Islet of Langerhans (tissue), 1 donor: Measurements from ENCODE around the gene PIK3R6.
"Not testable (repeated sequence)": the region's sequence is repeated elsewhere in the genome, so short reads cannot be mapped to it uniquely, and the experiment has no call there.

Experiments
- FAIRE-seq: peaks from one replicate; lab custom pipeline; 2011; peaks lifted over from hg19 to GRCh38; lab: Jason Lieb, UNC

Gene PIK3R6

DNA sequence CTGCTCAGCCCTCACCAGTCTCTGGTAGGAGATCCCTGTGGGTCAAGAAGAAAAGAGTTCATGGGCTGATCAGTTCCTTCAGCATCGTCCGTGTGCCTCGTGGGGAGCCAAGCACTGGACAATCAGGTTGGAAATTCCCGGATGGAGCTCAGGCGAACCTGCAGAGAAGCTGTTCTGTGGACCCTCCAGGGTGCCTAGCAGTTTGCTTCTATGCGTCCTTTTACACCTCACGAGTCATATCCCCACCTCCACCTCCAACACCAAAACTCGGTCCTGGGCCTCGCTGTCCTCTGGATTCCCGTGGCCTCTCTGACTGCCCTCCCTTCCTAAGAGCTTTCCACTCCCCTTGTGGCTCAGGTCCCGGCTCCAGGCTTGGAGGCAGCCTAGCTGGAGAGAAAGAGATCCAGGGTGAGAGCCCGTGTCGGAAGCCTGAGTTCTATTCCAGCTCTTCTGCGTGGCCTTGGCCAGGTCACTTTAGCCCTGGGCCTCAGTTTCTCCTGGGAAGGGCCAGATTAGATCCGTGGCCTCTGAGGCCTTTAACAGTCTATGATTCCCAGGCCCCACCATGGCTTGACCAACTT lies 26.2 kb upstream of the PIK3R6 start:
- FAIRE-seq = no peak

DNA sequence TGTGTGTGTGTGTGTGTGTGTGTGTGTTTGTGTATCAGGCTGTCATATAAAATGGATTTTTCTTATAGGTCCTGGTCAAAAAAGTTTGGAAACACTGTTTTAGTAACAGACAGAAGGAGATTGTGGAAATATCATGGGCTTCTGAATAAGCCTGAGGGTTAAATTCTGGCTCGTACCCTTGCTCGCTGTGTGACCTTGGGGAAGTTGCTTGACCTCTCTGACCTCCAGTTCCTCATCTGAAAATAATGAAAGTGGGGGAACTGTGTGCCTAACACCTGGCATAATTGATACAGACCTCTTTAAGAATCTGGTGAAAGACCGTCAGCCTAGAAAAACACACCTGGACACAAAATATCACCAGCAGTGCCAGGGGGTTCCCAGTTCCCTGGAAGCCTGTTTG lies 25.6 kb upstream of the PIK3R6 start:
- FAIRE-seq = no peak

DNA sequence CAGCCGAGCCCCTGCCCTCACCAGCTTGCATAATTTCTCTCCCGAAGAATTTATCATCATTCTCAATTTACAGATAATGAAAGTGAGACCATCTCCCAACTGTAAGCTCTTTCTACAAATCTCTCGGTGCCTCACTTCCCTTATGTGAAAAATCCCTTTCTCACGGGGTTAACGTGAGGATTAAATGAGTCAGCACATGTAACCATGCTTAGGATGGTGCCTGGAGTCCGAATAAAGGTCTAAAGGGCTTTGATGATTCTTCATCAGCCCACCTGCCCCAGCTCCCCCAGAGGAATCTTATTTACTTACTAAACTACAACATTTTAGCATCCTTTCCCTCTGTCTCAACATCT lies 24.8 kb upstream of the PIK3R6 start:
- FAIRE-seq = no peak

DNA sequence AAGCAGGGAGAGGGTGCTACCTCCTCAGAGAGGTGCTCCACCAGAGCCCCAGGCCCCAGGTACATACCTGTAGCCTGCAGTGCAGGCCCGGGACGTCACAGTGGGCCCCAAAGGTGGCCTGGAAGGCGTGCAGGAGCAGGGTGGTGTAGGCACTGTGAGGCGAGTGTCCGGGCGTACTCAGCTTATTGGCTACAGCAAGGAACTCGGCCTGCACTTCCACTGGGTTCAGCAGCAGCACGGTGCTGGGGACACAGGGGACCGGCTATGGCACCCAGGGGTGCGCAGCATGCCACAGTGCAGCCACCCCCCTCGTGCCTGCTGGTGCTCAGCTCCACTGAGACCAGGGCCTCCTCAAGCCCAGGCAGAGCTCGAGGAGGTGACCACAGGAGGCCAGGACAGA lies 23.2 kb upstream of the PIK3R6 start:
- no peak for FAIRE-seq

DNA sequence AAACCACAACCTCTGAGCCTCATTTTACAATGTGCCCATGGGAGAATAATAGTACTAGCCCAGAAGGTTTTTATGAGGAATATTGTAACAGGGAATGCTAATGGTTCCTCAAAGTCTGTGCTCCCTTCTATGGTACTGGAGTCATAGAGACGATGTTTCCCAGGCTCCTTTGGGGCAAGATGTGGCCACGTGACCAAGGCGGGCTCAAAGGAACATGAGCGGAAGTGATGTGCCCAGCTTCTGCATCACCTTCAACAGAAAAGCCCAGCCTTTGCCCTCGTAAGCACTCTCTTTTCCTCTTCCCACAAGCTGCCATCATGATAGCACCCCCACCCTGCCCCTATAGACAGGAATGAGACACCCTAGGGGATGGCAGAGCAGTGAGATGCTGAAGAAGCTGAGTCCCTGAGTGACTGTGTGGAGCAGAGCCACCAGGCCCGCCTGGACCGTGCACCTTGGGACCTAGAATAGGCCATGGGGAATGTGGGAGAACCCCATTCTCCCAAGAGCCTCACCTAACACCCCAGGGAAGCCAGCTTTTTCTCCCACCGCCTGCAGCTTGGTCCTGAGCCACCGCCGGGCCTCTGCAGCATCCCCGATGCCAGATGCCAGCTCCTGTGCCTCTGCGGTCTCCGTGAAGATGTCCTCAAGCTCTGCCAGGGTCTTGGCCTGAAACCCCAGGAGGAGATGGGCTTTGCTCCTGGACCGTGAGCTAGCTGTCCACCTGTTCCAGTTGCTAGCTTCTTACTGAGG lies 22.2 kb upstream of the PIK3R6 start:
- no peak for FAIRE-seq

DNA sequence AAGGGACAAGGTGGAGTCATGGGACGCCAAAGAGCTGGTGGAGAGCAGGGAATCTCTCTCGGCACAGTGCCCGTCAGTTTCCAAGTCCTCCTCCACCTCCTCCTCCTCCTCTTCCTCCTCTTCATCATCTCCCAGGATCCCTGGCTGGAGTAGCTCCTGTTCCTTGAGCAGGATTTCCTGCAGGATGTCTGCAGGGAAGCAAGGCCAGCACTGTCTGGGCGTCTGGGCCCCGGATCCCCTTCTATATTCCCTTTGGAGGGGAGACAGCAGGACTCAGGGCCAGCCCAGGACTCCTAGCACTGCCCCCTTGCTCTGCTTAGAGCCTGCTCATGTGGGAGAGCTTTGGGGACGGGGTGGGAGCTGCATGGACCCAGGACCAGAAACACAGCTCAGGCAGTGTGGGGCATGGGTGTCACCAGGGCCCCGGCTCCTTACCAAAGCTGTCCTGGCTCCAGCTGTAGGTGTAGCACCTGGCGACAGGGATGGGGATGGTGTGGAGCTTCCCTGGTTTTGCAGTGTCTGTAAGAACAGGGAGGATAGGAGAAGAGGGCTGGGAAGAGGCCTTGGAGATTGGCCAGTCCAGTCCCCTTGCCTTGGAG lies 21.3 kb upstream of the PIK3R6 start:
- no peak for FAIRE-seq

DNA sequence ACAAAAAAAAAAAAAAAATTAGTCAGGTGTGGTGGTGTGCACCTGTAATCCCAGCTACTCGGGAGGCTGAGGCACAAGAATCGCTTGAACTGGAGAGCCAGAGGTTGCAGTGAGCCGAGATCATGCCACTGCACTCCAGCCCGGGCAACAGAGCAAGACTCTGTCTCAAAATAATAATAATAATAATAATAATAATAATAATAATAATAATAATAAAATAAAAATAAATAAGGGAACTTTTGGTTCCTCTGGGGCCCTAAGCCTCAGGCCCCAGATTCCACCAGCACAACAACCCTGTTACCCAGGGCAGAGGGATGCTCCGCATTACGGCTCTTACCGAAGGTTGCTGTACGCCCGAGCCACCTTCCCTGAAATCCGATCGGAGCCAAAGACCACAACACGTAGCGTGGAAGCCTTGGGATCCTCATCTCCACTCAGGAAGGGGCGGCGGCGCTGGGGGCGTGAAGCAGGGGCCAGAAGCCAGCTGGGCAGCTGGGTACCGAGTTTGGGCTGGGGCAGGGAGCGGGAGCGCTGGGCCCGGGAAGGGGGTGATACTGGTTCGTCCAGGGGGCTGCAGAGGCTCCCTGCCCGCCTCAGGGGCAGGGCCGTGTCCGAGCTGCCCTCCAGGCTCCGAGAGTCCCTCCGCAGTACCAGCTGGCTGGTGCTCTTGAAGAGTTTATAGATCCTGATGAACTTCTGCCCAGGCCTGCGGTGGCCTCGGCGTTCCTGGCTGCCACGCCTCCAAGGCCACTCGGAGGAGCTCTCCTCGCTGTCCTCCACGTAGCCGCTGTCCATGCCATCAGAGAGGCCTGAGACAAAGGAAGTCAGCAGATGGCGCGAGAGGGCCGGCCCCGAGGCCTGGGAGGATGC lies 20.6 kb upstream of the PIK3R6 start:
- FAIRE-seq = no peak

DNA sequence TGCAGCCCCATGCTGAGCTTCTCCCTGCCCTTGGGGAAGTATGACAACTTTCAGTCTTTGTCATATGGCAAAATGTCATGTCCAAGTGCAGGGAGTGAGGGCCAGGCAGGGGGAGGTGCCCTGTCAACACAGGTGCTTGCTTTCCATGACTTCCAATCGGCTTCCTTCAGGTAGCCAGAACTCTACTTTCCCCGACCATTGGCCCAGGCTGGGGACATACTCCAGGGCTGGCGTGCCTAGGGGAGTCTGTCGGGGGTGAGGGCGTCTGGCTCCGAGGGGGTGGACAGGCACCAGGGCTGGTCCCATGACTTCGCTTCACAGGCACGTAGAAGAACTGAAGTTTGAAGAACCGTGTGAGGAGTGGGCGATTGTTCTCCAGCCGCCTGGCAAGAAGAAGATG lies 19.8 kb upstream of the PIK3R6 start:
- no peak for FAIRE-seq

DNA sequence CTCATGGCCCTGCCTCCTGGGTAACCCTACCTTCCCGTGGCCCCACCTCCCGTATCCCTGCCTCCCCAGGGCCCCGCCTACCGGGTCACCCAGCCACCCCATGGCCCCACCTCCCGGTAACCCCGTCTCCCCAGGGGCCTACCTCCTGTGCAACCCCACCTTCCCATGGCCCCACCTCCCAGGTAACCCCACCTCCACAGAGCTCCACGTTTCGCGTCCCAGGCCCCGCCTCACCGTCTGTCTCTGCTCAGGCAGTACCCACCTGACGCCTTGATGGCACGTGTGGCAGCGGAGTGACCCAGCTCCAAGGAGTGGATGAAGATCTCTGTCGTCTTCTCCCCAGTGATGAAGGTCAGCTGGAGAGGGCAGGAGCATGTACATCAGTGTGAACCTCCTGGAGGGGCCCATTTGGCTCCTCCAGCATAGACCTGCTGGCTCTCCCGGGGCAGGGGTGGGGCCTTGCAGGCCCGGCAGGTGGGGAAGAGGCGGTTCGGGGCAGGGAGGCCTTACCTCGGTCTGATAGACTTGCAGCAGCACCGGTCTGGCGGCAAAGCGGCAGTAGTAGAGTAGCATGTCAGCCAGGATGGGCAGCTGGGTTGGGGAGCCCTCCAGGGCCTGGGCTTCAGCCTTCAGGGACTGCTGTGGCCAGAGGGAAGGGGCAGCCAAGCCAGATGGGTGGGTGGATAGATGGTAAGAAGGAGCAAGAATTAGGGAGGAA lies 18.7 kb upstream of the PIK3R6 start:
- FAIRE-seq = no peak

DNA sequence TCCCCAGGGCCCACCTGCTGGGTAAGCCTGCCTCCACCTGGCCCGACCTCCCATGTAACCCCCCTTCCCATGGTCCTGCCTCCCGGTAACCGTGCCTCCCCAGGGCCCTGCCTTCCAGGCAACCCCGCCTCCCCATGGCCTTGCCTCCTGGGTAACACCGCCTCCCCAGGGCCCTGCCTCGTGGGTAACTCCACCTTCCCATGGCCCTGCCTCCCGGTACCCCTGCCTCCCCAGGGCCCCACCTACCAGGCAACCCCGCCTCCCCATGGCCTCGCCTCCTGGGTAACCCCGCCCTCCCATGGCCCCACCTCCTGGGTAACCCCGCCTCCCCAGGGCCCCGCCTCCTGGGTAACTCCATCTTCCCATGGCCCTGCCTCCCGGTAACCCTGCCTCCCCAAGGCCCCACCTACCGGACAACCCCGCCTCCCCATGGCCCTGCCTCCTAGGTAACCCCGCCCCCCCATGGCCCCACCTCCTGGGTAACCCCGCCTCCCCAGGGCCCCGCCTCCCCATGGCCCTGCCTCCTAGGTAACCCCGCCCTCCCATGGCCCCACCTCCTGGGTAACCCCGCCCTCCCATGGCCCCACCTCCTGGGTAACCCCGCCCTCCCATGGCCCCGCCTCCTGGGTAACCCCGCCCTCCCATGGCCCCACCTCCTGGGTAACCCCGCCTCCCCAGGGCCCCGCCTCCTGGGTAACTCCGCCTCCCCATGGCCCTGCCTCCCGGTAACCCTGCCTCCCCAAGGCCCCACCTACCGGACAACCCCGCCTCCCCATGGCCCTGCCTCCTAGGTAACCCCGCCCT lies 17.9 kb upstream of the PIK3R6 start:
- not testable (repeated sequence) for FAIRE-seq

DNA sequence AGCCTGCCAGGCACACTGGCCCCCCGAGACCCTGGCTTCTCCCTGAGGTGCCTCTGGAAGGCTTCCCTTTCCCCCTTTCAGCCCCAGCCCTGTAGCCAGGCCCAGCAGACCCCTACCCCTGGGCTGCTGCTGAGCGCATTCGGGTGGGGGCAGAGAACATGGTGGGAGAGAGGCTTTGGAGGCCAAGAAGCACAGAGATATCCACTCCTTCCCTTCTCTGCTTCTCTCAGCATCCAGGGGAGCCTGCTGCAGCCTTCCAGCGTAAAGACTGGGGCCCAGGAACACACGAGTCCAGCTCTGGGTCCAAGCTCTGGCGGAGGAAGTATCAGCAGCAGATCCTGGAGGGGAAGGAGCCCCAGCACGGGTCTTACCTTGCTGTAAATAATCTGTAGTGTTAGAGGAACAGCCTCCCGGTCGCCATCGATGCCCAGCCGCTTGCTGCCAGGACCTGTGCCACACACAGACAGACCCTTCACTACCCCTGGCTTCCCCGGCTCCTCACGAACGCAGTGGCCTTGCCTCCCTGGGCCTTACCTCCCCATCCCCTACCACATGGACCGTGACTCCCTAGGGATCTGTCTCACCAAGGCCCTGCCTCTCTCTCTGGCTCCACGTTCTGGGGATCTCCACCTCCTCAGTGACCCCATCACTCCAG lies 17.0 kb upstream of the PIK3R6 start:
- no peak for FAIRE-seq

DNA sequence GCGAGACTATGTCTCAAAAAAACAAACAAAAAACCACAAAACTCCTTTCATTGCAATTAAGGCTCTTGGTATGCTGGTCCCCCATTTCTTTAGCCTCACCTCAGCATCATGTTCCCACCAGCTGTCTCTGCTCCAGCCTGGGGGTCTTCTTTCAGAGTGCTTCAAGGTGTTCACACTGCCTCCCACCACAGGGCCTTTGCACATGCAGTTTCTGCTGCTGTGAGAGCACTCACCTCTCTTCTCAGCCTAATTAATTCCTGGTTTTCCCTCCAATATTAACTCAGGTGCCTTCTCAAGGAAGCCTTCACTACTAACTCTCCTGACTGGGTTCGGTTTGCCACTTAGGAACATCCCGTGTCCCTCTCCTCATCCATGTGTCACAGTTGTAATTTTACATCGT lies 15.9 kb upstream of the PIK3R6 start:
- no peak for FAIRE-seq

DNA sequence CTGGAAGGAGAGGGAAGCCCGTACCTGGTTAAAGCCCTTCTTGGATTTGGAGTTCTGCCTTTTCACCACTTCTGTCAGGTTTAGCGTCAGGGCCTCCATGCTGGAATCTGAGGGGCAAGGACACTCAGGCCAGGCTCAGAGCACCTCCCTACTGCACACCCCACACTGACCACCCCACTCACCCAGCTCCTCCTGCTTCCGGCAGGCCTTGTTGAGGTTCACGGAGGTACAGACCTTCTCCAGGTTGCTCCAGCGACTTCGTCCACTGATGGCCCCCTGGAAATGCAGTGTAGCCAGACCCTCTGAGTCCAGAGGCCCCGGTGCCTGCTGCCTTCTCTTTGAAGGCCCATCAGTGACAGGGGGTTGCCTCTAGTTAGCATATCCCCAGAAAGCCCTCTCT lies 14.1 kb upstream of the PIK3R6 start:
- no peak for FAIRE-seq

DNA sequence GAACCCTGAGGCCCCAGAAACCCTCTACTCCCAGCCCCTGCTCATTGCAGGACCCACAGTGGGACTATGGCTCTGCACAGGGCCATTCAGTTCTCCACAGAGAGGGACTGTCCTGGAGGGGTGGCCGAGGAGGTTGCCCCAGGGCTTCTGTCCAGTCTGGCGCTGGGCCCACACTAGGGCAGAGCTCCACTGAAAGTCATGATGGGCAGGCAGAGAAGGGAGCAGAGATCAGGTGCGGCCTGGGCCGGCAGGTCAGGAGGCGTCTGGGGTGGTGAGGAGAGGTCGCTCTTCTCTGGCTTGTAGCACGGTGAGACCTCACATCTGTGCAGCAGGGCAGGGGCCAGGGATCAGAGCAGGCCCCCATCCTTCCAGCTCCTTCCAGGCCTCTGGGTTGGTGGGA lies 13.0 kb upstream of the PIK3R6 start:
- FAIRE-seq = no peak

DNA sequence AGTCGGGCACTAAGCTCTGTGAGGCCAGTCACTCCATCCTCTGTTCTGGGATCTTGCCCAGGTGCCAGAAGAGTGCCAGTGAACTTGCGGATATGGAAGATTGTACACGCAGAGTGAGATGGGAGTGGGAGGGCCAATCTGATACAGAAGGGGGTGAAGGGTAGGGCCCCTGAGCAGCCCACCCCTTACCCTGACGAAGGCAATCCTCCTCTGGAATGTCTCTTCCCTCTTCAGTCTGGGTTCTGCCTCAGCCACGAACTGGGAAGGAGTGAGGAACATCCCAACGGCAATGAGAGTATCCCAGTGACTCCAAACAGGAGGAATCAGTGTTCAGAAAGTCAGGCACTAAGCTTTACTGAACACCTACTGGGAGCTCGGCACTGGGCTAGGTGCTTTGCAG lies 11.9 kb upstream of the PIK3R6 start:
- FAIRE-seq = no peak

DNA sequence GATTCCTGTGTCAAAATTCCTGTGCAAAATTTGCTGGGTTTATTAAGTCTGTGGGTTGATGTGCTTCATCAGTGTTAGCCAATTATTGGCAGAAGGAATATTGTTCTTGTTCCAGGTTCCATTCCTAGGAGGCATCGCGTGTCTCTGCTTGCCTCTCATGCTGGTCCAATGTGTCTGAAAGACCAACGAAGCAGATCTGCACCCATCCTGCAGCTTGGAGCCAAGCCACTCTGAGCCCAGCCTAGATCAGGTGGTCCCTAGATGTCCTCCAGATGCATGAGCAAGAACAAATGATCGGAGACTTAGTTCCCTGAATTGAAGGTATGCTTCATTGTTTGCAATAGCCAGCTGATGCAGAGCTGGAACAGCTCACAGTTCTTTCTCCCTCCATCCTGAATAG lies 10.5 kb upstream of the PIK3R6 start:
- no peak for FAIRE-seq

DNA sequence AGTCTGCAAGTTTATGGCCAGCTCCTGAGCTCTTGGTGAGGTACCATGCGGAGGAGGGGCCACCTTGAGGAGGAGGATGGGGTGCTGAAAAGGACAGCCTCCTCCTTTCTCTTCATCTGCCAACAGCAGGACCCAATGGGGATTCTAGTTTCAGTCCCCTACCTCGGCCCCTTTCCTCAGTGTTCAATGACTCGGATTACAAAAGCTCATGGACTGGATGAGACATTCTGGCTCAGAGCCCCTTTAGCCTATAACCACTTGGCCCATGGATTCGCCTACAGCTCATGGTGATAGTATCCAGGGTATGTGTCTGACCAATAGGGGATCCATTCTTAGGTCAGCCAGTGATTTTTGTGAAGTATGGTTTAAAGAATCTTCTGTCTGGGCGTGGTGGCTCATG lies 8.5 kb upstream of the PIK3R6 start:
- FAIRE-seq = no peak

DNA sequence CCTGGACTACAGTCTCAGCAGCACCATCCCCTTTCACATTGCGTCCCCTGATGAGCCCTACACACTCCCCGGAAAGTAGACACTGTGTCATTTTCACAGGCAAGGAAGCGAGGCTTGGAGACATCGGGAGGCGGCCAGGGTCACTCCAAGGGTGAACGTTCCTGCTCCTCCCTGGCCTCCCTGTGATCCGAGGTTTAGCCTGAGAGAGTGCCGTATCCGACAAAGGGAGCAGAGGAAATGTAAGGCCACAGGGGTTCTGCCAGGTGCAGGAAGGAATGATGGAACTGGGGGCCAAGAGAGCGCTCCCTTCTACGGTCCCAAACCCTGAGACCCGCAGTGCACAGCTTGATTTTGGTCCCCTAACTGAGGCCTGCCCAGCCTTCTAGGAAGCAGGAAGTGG lies 8.0 kb upstream of the PIK3R6 start:
- FAIRE-seq = no peak

DNA sequence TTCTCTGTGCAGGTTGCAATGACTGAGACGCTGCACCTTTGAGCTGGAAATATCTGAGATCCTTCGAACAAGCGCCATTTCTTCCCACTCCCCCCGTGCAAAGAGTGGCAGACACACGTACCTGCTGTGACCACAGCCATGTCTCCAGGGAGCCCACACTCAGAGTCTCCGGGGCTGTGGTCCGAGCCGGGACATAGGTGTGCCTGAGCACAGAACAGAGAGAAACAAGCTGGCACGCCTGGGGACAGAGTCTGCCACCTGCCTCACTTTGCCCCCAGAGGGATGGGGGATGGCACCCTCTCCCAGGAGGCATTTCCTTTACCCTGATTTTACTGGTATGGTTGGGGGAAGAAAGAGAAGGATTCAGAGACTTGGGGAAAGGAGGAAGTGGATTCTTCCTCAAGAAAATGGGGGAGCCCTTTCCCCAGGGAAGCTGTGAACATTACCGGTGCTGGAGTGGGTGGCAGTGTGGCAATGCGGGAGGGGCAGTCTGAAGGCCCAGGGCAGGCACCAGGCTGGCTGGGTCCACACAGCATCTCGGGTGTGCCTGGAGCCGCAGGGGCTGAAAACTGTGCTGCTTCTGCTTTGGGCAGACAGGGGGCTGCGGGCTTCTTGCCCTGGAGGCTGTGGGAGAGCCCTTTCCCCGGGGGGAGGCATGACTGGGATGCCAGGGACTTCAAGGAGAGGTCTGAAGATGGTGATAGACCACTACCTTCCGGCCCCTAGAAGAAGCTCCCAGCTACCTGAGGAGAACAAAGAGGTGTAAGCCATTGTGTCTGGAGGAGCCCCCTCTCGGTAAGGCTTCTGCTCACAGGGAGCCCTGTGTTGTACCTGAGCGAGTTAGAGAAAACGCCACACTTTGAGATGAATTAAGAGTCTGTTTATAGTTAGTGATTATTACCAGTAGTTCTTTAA lies 6.6 kb upstream of the PIK3R6 start:
- no peak for FAIRE-seq
